ENCODE measurements around the gene ZNF10. TPM values are rescaled to one million over a fixed set of nuclear protein-coding genes. Genes with fewer than 3 reads are reported as not detected.
A peak's percentile ranks its signal among the peaks of the same experiment; 100 is the strongest.

The ZNF10 gene
- total and polyA plus RNA-seq, 2 of the 8 experiments (the other 6 are each of a cell fraction or from before 2014, with no cell fraction given): 5.2 to 11.9 TPM

DNA sequence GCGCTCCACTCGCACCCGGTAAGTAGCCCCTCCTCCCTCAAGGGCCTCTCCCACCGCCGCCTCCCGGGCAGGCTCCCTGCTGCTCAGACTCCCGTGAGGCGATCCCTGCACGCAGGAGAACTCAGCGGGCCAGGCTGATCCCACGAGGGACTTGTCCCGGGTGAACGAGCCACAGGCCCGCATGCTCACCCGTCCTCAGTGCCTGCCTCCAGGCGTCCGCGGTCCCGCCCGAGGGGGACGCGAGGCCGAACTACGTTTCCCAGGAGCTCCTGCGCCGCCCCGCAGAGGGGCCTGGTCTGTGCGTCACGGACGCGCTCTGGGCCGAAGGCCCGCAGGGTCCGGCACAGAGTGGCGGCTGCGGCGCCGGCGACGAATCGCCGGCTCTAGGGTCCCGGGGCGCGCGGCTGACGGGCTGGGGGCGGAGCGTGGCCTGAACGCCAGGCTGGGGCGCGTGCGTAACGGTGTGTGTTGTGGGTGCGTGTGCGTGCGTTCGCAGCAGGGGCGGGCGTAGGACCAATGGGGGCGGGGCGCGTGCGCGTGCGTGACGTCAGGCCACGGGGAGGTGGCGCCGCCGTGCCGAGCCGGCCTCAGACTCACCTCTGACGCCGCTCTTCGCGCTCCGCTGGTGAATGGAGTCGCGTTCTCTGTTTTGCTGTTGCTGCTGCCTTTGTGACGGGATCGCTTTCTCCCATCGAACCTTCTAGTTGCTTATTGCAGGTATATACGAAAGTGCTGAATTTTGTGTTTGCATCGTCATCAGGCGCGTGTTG lies at the start of gene ZNF10, which contains the start of gene ZNF891 (continued):
- TF ChIP-seq POLR2AphosphoS5 (IDR thresholded peaks at IDR 0.05; ENCODE audit: low read depth, low read length) (peak; percentile 98), HDAC6 (IDR thresholded peaks at IDR 0.05; ENCODE audit: low read depth, low read length) (no peak), TCF12 (IDR thresholded peaks at IDR 0.05; ENCODE audit: low read depth, low read length) (no peak), PHF8 (conservative IDR thresholded peaks at IDR 0.05; ENCODE audit: low read depth, low read length) (peak; percentile 75), RXRA (IDR thresholded peaks at IDR 0.05; ENCODE audit: insufficient read depth, low read depth, low read length) (no peak), CREB1 (IDR thresholded peaks at IDR 0.05) (peak; percentile 96), KDM1A (IDR thresholded peaks at IDR 0.05; ENCODE audit: borderline replicate concordance, low read length) (no peak), FOSL1 (IDR thresholded peaks at IDR 0.05; ENCODE audit: insufficient read depth, low read depth, low read length) (no peak), SIN3A (conservative IDR thresholded peaks at IDR 0.05 in 1 of 2, IDR thresholded peaks at IDR 0.05 in 1 of 2; ENCODE audit: low read depth in 1 of 2, low read length in 2 of 2) (no peak), CEBPB (IDR thresholded peaks at IDR 0.05; ENCODE audit: low read depth, low read length) (no peak), YY1 (IDR thresholded peaks at IDR 0.05; ENCODE audit: low read depth, low read length) (no peak), POLR2A (IDR thresholded peaks at IDR 0.05; ENCODE audit: control extremely low read depth in 1 of 2, low read depth in 2 of 2, low read length in 2 of 2) (peak; percentile 92 to 95), EP300 (IDR thresholded peaks at IDR 0.05; ENCODE audit: borderline replicate concordance in 1 of 2, low read depth in 2 of 2, low read length in 2 of 2) (no peak), CHD1 (IDR thresholded peaks at IDR 0.05; ENCODE audit: low read depth, low read length) (no peak), GABPA (IDR thresholded peaks at IDR 0.05; ENCODE audit: borderline replicate concordance, insufficient read depth, low read length) (no peak), TEAD4 (IDR thresholded peaks at IDR 0.05; ENCODE audit: low read depth, low read length) (peak; percentile 39; the same call in 1 of the 2 replicates), TAF7 (optimal IDR thresholded peaks at IDR 0.05; ENCODE audit: borderline replicate concordance, low read depth, low read length) (peak; percentile 41), EZH2 (IDR thresholded peaks at IDR 0.05; ENCODE audit: low read depth, low read length, severe bottlenecking) (no peak), SP4 (IDR thresholded peaks at IDR 0.05; ENCODE audit: low read length) (no peak), MAFK (IDR thresholded peaks at IDR 0.05; ENCODE audit: low read depth, low read length) (no peak)

Measured in H1 (cell line).